HG03139 (cell line): ENCODE results near the gene SPSB1.

Experiments
- ATAC-seq: cut with Tn5 transposase; IDR thresholded peaks from one replicate; pipeline ENCODE4 v1.9.1; 2021; ENCODE audit not compliant: unreplicated experiment

The SPSB1 gene

GRCh38 chr1:9341301-9341845 is 48.7 kb downstream of the SPSB1 start:
- ATAC-seq = no peak

GRCh38 chr1:9343269-9343668 is 50.6 kb downstream of the SPSB1 start:
- no peak for ATAC-seq

GRCh38 chr1:9344426-9345200 is 51.9 kb downstream of the SPSB1 start:
- no peak for ATAC-seq

GRCh38 chr1:9345471-9345870 is 52.8 kb downstream of the SPSB1 start:
- ATAC-seq = no peak

- no peak for ATAC-seq
These were observed 53.2 kb downstream of the SPSB1 start for GRCh38 chr1:9345922-9346321.

- no peak for ATAC-seq
These were observed 53.9 kb downstream of the SPSB1 start for GRCh38 chr1:9346566-9346965.

GRCh38 chr1:9347095-9347850 is 54.6 kb downstream of the SPSB1 start:
- no peak for ATAC-seq

- no peak for ATAC-seq
These were observed 56.7 kb downstream of the SPSB1 start for GRCh38 chr1:9349331-9349851.

GRCh38 chr1:9350013-9350908 is 57.6 kb downstream of the SPSB1 start:
- ATAC-seq = no peak

- ATAC-seq = no peak
These were observed 58.3 kb downstream of the SPSB1 start for GRCh38 chr1:9350960-9351359.

GRCh38 chr1:9351654-9352271 is 59.1 kb downstream of the SPSB1 start:
- ATAC-seq = no peak

- ATAC-seq = no peak
These were observed 59.9 kb downstream of the SPSB1 start for GRCh38 chr1:9352377-9353134.

GRCh38 chr1:9355503-9355902 is 62.8 kb downstream of the SPSB1 start:
- no peak for ATAC-seq

- ATAC-seq = no peak
These were observed 63.3 kb downstream of the SPSB1 start for GRCh38 chr1:9356021-9356420.

- no peak for ATAC-seq
These were observed 64.3 kb downstream of the SPSB1 start for GRCh38 chr1:9356829-9357466.

GRCh38 chr1:9357958-9358357 is 65.3 kb downstream of the SPSB1 start:
- ATAC-seq = no peak

- ATAC-seq = no peak
These were observed 67.8 kb downstream of the SPSB1 start for GRCh38 chr1:9360371-9361064.

GRCh38 chr1:9361630-9362260 is 69.1 kb downstream of the SPSB1 start:
- no peak for ATAC-seq
